GM19023 (cell line): Measurements from ENCODE around the gene RASSF7.

Source experiments
- ATAC-seq: cut with Tn5 transposase; IDR thresholded peaks from one replicate; pipeline ENCODE4 v1.9.1; 2021; ENCODE audit warnings: mild to moderate bottlenecking, moderate library complexity; ENCODE audit not compliant: unreplicated experiment

RASSF7 gene

GRCh38 chr11:579830-580601, 19.2 kb downstream of the RASSF7 start:
- no peak for ATAC-seq

GRCh38 chr11:581342-581741, 20.6 kb downstream of the RASSF7 start:
- ATAC-seq = no peak

- ATAC-seq = no peak
These were observed 21.0 kb downstream of the RASSF7 start for GRCh38 chr11:581752-582151.

GRCh38 chr11:584287-584686, 23.5 kb downstream of the RASSF7 start:
- ATAC-seq = no peak

GRCh38 chr11:586376-587316, 25.9 kb downstream of the RASSF7 start:
- no peak for ATAC-seq

GRCh38 chr11:587546-587945, 26.8 kb downstream of the RASSF7 start:
- no peak for ATAC-seq

GRCh38 chr11:587978-588380, 27.2 kb downstream of the RASSF7 start:
- ATAC-seq = no peak

- ATAC-seq = no peak
These were observed 29.0 kb downstream of the RASSF7 start for GRCh38 chr11:589798-590197.

- ATAC-seq = no peak
These were observed 30.2 kb downstream of the RASSF7 start for GRCh38 chr11:590997-591396.

GRCh38 chr11:592501-592900, 31.7 kb downstream of the RASSF7 start:
- no peak for ATAC-seq

GRCh38 chr11:592918-593317, 32.1 kb downstream of the RASSF7 start:
- ATAC-seq = no peak

GRCh38 chr11:593347-593746, 32.6 kb downstream of the RASSF7 start:
- no peak for ATAC-seq

GRCh38 chr11:595400-595799, 34.6 kb downstream of the RASSF7 start:
- ATAC-seq = no peak

- ATAC-seq = no peak
These were observed 35.6 kb downstream of the RASSF7 start for GRCh38 chr11:596374-596773.

- no peak for ATAC-seq
These were observed 36.5 kb downstream of the RASSF7 start for GRCh38 chr11:597166-597725.

- ATAC-seq = no peak
These were observed 37.4 kb downstream of the RASSF7 start for GRCh38 chr11:598005-598680.

GRCh38 chr11:601573-602245, 40.9 kb downstream of the RASSF7 start:
- ATAC-seq = no peak

- no peak for ATAC-seq
These were observed 42.4 kb downstream of the RASSF7 start for GRCh38 chr11:603154-603553.

- no peak for ATAC-seq
These were observed 44.7 kb downstream of the RASSF7 start for GRCh38 chr11:605286-606129.

- no peak for ATAC-seq
These were observed 45.5 kb downstream of the RASSF7 start for GRCh38 chr11:606245-606644.
